HepG2 (cell line): ENCODE data around the gene AS3MT. TPM values are rescaled to one million over a fixed set of nuclear protein-coding genes. Genes with fewer than 3 reads are reported as not detected.

Experiments
- ARNT ChIP-seq: fragments of 450-650 bp; IDR thresholded peaks from 2 replicates; pipeline ENCODE4 v1.6.1; 2017
- FUBP1 ChIP-seq: sonication (generic); formaldehyde crosslinking; IDR thresholded peaks from 2 replicates; pipeline ENCODE4 v1.5.1; 2020; ENCODE audit warnings: missing genetic modification reagents, mild to moderate bottlenecking, borderline replicate concordance
- HIC2 ChIP-seq: sonication (generic); formaldehyde crosslinking; IDR thresholded peaks from 2 replicates; pipeline ENCODE4 v1.9.0; 2022; ENCODE audit warnings: low read depth, missing genetic modification reagents
- HOXA7 ChIP-seq: sonication (generic); formaldehyde crosslinking; IDR thresholded peaks from 2 replicates; pipeline ENCODE4 v1.8.1; 2022; ENCODE audit warnings: mild to moderate bottlenecking, missing genetic modification reagents, moderate library complexity
- MLXIP ChIP-seq: sonication (generic); formaldehyde crosslinking; IDR thresholded peaks from 2 replicates; pipeline ENCODE4 v1.9.0; 2021; ENCODE audit warnings: missing genetic modification reagents, borderline replicate concordance
- ONECUT2 ChIP-seq: sonication (generic); formaldehyde crosslinking; IDR thresholded peaks from 2 replicates; pipeline ENCODE4 v1.4.0; 2020; ENCODE audit warnings: missing genetic modification reagents
- RNF219 ChIP-seq: sonication (generic); formaldehyde crosslinking; IDR thresholded peaks from 2 replicates; pipeline ENCODE4 v1.5.0; 2020; ENCODE audit warnings: mild to moderate bottlenecking, missing genetic modification reagents
- RXRB ChIP-seq: IDR thresholded peaks from 2 replicates; pipeline ENCODE4 v1.6.1; 2016; ENCODE audit warnings: borderline replicate concordance, missing genetic modification reagents, missing compliant biosample characterization
- ZMYM3 ChIP-seq: sonication (generic); formaldehyde crosslinking; IDR thresholded peaks from 2 replicates; pipeline ENCODE4 v1.5.1; 2020; ENCODE audit warnings: mild to moderate bottlenecking, missing genetic modification reagents
- ZNF136 ChIP-seq: sonication (generic); formaldehyde crosslinking; IDR thresholded peaks from 2 replicates; pipeline ENCODE4 v1.8.1; 2022; ENCODE audit warnings: low read depth, mild to moderate bottlenecking, moderate library complexity, missing genetic modification reagents
- ZNF337 ChIP-seq: sonication (generic); formaldehyde crosslinking; IDR thresholded peaks from 2 replicates; pipeline ENCODE4 v1.5.1; 2020; ENCODE audit warnings: missing genetic modification reagents, low read depth, mild to moderate bottlenecking, borderline replicate concordance
- ZNF354B ChIP-seq: sonication (generic); formaldehyde crosslinking; IDR thresholded peaks from 2 replicates; pipeline ENCODE4 v1.8.0; 2022; ENCODE audit warnings: mild to moderate bottlenecking, missing genetic modification reagents
- ZNF660 ChIP-seq: sonication (generic); formaldehyde crosslinking; IDR thresholded peaks from 2 replicates; pipeline ENCODE4 v1.5.1; 2020; ENCODE audit warnings: mild to moderate bottlenecking, low read depth, missing genetic modification reagents, borderline replicate concordance
- ZNF770 ChIP-seq: sonication (generic); formaldehyde crosslinking; IDR thresholded peaks from 2 replicates; pipeline ENCODE4 v1.5.0; 2020; ENCODE audit warnings: mild to moderate bottlenecking, missing genetic modification reagents
- ZSCAN9 ChIP-seq: IDR thresholded peaks from 2 replicates; pipeline ENCODE4 v1.6.1; 2016; ENCODE audit warnings: borderline replicate concordance
- polyA plus RNA-seq, 8 experiments: library from polyadenylated mRNA; depleted of rRNA in 3 of 8; stranded (reverse) in 7 of 8; unstranded in 1 of 8; fragments of >200 nt; fragmentation: Illumina TruSeq in 4 of 8; extraction: Trizol in 4 of 8; gene quantifications; 2 replicates each; pipeline versions ENCODE4 v1.2.1 to v1.2.3, GENCODE V29; 2011 to 2016; ENCODE audit warnings: low read depth in 4 of 8, missing spikeins in 1 of 8, mixed read lengths in 1 of 8; ENCODE audit not compliant: insufficient read depth in 1 of 8
- total RNA-seq, 5 experiments: library from RNA; depleted of rRNA; stranded (reverse); fragments of >200 nt; fragmentation: Illumina TruSeq; extraction: Trizol; gene quantifications; 2 replicates each; pipeline ENCODE4 v1.2.3, GENCODE V29; 2016; ENCODE audit warnings: low read depth in 1 of 5

The AS3MT gene
- total and polyA plus RNA-seq, 2 of the 13 experiments (the other 11 are each of a cell fraction or from before 2014, with no cell fraction given): 8.7 to 17.4 TPM

GRCh38 chr10:102917314-102917961 lies 48.2 kb downstream of the AS3MT start (continued):
- TF ChIP-seq MLXIP (CRISPR knock-in tag): no peak
- TF ChIP-seq ARNT: no peak
- TF ChIP-seq ZNF660: no peak
- no peak for TF ChIP-seq HIC2 (CRISPR knock-in tag)
- TF ChIP-seq HOXA7 (CRISPR knock-in tag): no peak
- TF ChIP-seq ONECUT2 (CRISPR knock-in tag): 0 out of 2 replicates have a peak, but pooled peaks have one; percentile 24
- no peak for TF ChIP-seq ZMYM3 (CRISPR knock-in tag)
- no peak for TF ChIP-seq RXRB (CRISPR knock-in tag)
- TF ChIP-seq ZNF770: peak; percentile 62; the same call in 1 of the 2 replicates
- TF ChIP-seq ZNF354B (CRISPR knock-in tag): no peak
- no peak for TF ChIP-seq ZNF136 (CRISPR knock-in tag)
- TF ChIP-seq RNF219 (CRISPR knock-in tag): no peak; the same call in 1 of the 2 replicates
- TF ChIP-seq ZSCAN9 (CRISPR knock-in tag): no peak
- no peak for TF ChIP-seq ZNF337 (CRISPR knock-in tag)
- no peak for TF ChIP-seq FUBP1 (CRISPR knock-in tag)
